Esophagus squamous epithelium (tissue), 4 donors: Measurements from ENCODE around the gene THNSL1.

Source experiments
- POLR2A ChIP-seq, 4 donors: fragments of 450-650 bp; IDR thresholded peaks; one replicate each; pipeline ENCODE4 v1.6.1; 2017; ENCODE audit warnings: antibody characterized with exemption in 4 of 4, mild to moderate bottlenecking in 4 of 4, moderate library complexity in 3 of 4
- TF ChIP-seq, protein P1 (sequence below), 6 experiments: fragments of 450-650 bp in 4 of 6; fragments of 200-600 bp in 2 of 6; sonication (generic) in 2 of 6; IDR thresholded peaks; one replicate each; pipeline ENCODE4 v1.5.1; 2016 to 2019; ENCODE audit warnings: antibody characterized with exemption in 6 of 6, mild to moderate bottlenecking in 4 of 6, moderate library complexity in 4 of 6

DNA sequence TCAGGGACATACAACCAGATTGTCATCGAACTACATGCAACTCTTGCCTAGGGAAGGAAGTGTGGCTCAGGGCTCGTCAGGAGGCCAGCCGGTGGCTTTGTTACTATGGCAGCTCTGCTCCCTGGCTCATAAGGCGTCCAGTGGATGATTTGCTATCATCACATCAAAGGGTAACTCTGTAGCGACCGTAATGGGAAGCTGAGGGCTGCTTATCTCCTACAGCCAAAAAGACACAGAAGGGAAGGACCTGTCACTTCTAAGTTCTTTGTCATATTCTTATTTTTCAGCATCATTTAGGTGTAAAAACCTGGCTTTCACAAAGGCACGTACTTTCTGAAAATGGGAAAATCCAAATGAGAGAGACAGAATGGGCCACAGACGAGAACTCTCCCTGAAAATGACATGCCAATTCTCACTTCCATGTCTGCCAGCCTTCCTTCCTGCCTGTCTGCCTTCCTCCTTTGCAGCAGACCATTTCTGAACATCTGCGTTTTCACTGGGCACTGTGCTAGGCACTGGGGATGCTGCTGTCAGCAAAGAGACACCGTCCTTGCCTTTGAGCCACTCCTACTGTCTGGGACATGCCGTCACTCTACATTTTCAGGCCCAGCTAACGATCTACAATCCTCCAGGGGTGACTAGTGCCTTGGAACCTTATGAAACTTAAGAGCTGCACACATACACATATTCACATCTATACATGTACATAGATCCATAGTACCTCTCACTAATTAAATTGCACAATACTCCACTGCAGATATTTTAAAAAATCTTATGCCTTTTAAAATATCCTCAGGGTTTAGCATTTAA is 27.4 kb upstream of the THNSL1 start:
- TF ChIP-seq, protein P1, sequence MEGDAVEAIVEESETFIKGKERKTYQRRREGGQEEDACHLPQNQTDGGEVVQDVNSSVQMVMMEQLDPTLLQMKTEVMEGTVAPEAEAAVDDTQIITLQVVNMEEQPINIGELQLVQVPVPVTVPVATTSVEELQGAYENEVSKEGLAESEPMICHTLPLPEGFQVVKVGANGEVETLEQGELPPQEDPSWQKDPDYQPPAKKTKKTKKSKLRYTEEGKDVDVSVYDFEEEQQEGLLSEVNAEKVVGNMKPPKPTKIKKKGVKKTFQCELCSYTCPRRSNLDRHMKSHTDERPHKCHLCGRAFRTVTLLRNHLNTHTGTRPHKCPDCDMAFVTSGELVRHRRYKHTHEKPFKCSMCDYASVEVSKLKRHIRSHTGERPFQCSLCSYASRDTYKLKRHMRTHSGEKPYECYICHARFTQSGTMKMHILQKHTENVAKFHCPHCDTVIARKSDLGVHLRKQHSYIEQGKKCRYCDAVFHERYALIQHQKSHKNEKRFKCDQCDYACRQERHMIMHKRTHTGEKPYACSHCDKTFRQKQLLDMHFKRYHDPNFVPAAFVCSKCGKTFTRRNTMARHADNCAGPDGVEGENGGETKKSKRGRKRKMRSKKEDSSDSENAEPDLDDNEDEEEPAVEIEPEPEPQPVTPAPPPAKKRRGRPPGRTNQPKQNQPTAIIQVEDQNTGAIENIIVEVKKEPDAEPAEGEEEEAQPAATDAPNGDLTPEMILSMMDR (IDR thresholded peaks at IDR 0.05) = no peak
- no peak for TF ChIP-seq POLR2A (IDR thresholded peaks at IDR 0.05)
